Activated naive CD8-positive, alpha-beta T cell treated with anti-CD3 and anti-CD28 coated beads, Interleukin-2, amount 10 ng/mL, durations not matched to agents 7 days and 5 days (primary cell): ENCODE results near the gene PGAP2. TPM values are rescaled to one million over a fixed set of nuclear protein-coding genes. Genes with fewer than 3 reads are reported as not detected.
A peak's percentile ranks its signal among the peaks of the same experiment; 100 is the strongest.

Experiments used
- ATAC-seq: fragments of 150-1000 bp; cut with Tn5 transposase; one replicate; pipeline ENCODE4 v1.10.0; 2021; ENCODE audit warnings: low read depth, moderate library complexity
- POLR2A ChIA-PET: fragments of 350-600 bp; sonication (Branson Sonifier 250); formaldehyde crosslinking; loops from one replicate; lab custom pipeline; 2021; ENCODE audit warnings: antibody characterized with exemption; lab: Charles Lee
- DNase-seq: peaks from one replicate; pipeline ENCODE4 v3.0.0; 2021
- H3K27ac Mint-ChIP-seq: one replicate; pipeline ENCODE4 v1.8.0; 2022; ENCODE audit warnings: mild to moderate bottlenecking, mixed read lengths
- H3K27me3 Mint-ChIP-seq: one replicate; pipeline ENCODE4 v1.8.0; 2022; ENCODE audit warnings: mild to moderate bottlenecking, moderate library complexity, mixed read lengths
- H3K36me3 Mint-ChIP-seq: one replicate; pipeline ENCODE4 v1.8.0; 2021; ENCODE audit warnings: mild to moderate bottlenecking, mixed read lengths
- H3K4me1 Mint-ChIP-seq: one replicate; pipeline ENCODE4 v1.8.0; 2021; ENCODE audit warnings: mixed read lengths
- H3K4me3 Mint-ChIP-seq: one replicate; pipeline ENCODE4 v1.8.0; 2022; ENCODE audit warnings: mild to moderate bottlenecking, moderate library complexity, mixed read lengths
- H3K9me3 Mint-ChIP-seq: one replicate; pipeline ENCODE4 v1.8.0; 2021; ENCODE audit warnings: mixed read lengths
- total RNA-seq, 2 experiments: library from RNA; stranded (reverse); gene quantifications; one replicate each; pipeline ENCODE4 v1.2.3, GENCODE V29; 2021

The PGAP2 gene
- total RNA-seq, 2 experiments from 2014 or later = 21.8 to 22.7 TPM

GRCh38 chr11:3830088-3830487 is 21.7 kb downstream of the PGAP2 start:
- peaks cover 65% of the 10 kb centered on the region for H3K4me1 Mint-ChIP-seq
- no peaks in the 10 kb centered on the region for H3K9me3 Mint-ChIP-seq
- no peak overlapping the region for H3K4me3 Mint-ChIP-seq
- no peak overlapping the region for H3K27ac Mint-ChIP-seq
- POLR2A ChIA-PET = interaction anchor here (0.7 to 3.8 kb wide), 2 partner anchors 11 to 13 kb away, joined by 3 to 21 read pairs; partner anchors contain the start of gene RHOG
- peaks cover 37% of the 10 kb centered on the region for H3K36me3 Mint-ChIP-seq
- H3K27me3 Mint-ChIP-seq = no peaks in the 10 kb centered on the region
- ATAC-seq = no peak
- no peak for DNase-seq

GRCh38 chr11:3830730-3831129 is 22.4 kb downstream of the PGAP2 start:
- peak overlapping the region; percentile 75 for H3K27ac Mint-ChIP-seq
- ATAC-seq = no peak
- H3K9me3 Mint-ChIP-seq = no peaks in the 10 kb centered on the region
- no peak overlapping the region for H3K4me3 Mint-ChIP-seq
- DNase-seq = no peak
- H3K36me3 Mint-ChIP-seq = peaks cover 43% of the 10 kb centered on the region
- H3K27me3 Mint-ChIP-seq = no peaks in the 10 kb centered on the region
- POLR2A ChIA-PET = interaction anchor here (0.7 to 3.8 kb wide), 2 partner anchors 10 to 14 kb away, joined by 3 to 21 read pairs; partner anchors contain the start of gene RHOG
- peaks cover 65% of the 10 kb centered on the region for H3K4me1 Mint-ChIP-seq

DNA sequence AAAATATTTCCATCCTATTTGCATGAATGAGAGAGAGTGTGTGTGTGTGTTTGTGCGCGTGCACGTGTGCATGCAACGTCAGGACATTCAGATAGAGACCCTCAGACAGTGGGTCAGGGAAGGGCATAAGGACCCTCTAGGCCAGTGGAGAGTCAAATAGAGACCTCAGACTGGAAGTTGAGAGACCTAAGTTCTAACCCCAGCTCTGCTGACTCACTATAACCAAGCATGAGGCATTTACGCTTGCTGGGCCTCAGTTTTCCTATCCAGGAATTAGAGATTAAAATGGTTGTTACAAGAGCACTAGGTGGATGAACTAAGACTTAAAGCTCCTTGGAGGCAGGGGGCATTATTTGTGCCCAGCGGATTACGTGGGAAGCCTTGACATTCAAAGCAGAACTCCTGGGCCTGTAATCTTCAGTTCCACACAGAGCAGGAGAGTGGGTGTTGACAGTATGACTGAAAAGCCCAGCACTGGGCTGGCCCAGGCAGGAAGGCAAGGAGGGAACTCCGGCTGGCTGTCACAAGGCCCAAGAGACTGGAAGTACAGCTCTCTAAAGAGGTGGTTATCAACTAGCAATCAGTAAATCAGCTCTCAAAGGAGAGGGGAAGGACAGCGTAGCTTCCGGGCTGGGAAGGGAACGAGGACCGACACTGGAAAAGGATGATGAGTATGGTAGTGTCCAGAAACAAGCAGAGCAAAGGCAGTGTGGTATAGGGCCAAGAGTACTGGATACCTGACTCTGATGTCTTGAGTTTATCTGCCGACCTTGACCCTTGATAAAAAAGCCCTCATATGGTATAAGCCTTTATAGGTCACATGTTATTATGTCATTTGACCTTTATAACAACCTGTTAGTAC is 23.2 kb downstream of the PGAP2 start:
- Mint-ChIP-seq H3K27me3 (no peaks in the 10 kb centered on the region), H3K9me3 (no peaks in the 10 kb centered on the region), H3K36me3 (peaks cover 42% of the 10 kb centered on the region), H3K27ac (peak overlapping the region; percentile 75), H3K4me3 (peak overlapping the region; percentile 31), H3K4me1 (peaks cover 66% of the 10 kb centered on the region)
- POLR2A ChIA-PET = interaction anchor here (0.6 to 3.8 kb wide), 4 partner anchors 8 to 23 kb away, joined by 3 to 21 read pairs (median 4); partner anchors contain the start of gene RHOG
- no peak for ATAC-seq
- DNase-seq = no peak

DNA sequence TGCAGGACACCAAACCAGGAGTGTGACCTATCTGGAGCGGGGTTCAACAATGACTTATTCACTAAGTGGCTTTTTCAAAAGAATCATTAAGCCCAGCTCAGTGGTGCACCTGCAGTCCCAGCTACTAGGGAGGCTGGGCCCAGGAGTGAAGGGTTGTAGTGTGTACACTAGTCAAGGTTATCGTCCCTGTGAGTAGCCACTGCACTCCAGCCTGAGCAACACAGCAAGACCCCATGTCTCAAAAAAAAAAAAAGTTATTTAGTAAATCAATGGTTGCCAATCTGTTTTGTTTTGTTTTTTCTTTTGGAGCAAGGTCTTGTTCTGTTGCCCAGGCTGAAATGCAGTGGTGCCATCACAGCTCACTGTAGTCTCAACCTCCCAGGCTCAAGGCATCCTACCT is 24.5 kb downstream of the PGAP2 start:
- peaks cover 42% of the 10 kb centered on the region for H3K36me3 Mint-ChIP-seq
- no peaks in the 10 kb centered on the region for H3K9me3 Mint-ChIP-seq
- peaks cover 70% of the 10 kb centered on the region for H3K4me1 Mint-ChIP-seq
- no peak for ATAC-seq
- H3K4me3 Mint-ChIP-seq = no peak overlapping the region
- DNase-seq = no peak
- H3K27me3 Mint-ChIP-seq = no peaks in the 10 kb centered on the region
- POLR2A ChIA-PET = interaction anchor here (0.5 to 3.8 kb wide), 5 partner anchors 8 to 155 kb away, joined by 3 to 21 read pairs (median 3); partner anchors contain the start of gene RHOG
- H3K27ac Mint-ChIP-seq = peak overlapping the region; percentile 42

- H3K4me1 Mint-ChIP-seq = peaks cover 74% of the 10 kb centered on the region
- no peak for DNase-seq
- H3K4me3 Mint-ChIP-seq = peak overlapping the region; percentile 98
- ATAC-seq = no peak
- H3K27ac Mint-ChIP-seq = peak overlapping the region; percentile 88
- H3K36me3 Mint-ChIP-seq = peaks cover 48% of the 10 kb centered on the region
- H3K27me3 Mint-ChIP-seq = no peaks in the 10 kb centered on the region
- H3K9me3 Mint-ChIP-seq = no peaks in the 10 kb centered on the region
- POLR2A ChIA-PET = interaction anchor here (0.9 to 3.8 kb wide), 3 partner anchors 7 to 155 kb away, joined by 3 to 21 read pairs (median 3); partner anchors contain the start of gene RHOG
These were observed 25.1 kb downstream of the PGAP2 start for GRCh38 chr11:3833449-3833848.

DNA sequence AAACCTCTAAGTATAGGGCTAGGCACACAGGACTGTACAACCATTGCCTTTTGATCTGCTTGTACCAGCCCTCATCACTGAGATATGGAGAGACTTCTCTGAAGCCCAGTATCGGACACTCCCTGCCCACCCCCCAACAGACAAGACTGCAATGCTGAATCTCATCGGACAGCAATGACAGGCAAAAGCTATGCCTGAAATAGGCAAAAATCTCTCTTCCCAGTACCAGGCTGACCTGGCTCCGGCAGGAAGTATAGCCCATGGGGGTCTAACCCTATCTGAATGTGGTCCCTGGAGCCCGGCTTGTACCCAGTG is 25.9 kb downstream of the PGAP2 start:
- H3K27me3 Mint-ChIP-seq = no peaks in the 10 kb centered on the region
- H3K4me1 Mint-ChIP-seq = peaks cover 80% of the 10 kb centered on the region
- peak overlapping the region; percentile 98 for H3K4me3 Mint-ChIP-seq
- H3K9me3 Mint-ChIP-seq = no peaks in the 10 kb centered on the region
- DNase-seq (no peak), ATAC-seq (no peak)
- peaks cover 54% of the 10 kb centered on the region for H3K36me3 Mint-ChIP-seq
- POLR2A ChIA-PET = interaction anchor here (0.9 kb wide), 1 partner anchor 19 kb away, joined by 3 read pairs; no protein-coding TSS in a partner anchor
- H3K27ac Mint-ChIP-seq = peak overlapping the region; percentile 88

DNA sequence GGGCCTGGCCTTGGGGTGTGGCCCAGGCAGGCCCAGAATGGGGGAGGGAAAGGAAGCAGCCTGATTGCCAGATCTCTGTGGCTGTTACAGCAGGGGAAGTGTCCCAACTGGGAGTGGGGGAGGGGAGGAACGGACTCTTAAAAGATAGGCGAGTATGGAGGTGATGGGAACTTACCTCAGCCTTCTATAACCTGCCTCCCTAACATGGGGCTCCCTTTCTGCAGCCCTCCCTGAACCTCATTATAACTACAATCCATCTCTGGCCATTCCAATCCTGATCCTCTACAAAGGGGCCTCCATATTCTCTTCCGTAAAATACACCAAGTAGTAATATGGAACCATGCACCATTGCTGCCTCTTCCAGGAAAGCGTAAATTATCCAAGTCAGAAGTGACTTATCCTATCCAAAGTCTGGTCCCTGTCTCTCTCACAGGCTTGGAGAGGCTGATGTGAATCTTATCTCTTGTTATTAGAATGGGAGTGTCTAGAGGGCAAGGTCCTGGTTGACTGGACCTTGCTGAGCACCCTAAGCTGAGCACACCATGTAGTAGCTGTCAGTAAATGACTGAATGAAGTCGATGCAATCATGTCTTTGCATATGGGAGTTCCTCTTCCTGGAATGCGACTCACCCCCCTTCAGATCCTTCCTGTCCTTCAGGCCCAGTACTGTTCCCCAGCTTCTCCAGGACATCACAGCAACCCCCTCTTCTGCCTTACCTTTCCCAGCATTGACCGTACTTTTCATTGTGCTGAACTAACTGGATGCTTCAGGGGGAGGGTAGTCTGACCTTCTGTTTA is 26.5 kb downstream of the PGAP2 start:
- POLR2A ChIA-PET = interaction anchor here (1.0 to 8.1 kb wide), 3 partner anchors 10 to 37 kb away, joined by 3 to 254 read pairs (median 13); partner anchors contain the start of gene STIM1
- Mint-ChIP-seq H3K27ac (peak overlapping the region; percentile 88), H3K9me3 (no peaks in the 10 kb centered on the region), H3K36me3 (peaks cover 60% of the 10 kb centered on the region), H3K4me1 (peaks cover 86% of the 10 kb centered on the region), H3K4me3 (peak overlapping the region; percentile 98), H3K27me3 (no peaks in the 10 kb centered on the region)
- DNase-seq (no peak), ATAC-seq (no peak)

GRCh38 chr11:3835751-3836150 is 27.4 kb downstream of the PGAP2 start:
- peak overlapping the region; percentile 88 for H3K27ac Mint-ChIP-seq
- H3K9me3 Mint-ChIP-seq = no peaks in the 10 kb centered on the region
- H3K4me3 Mint-ChIP-seq = peak overlapping the region; percentile 98
- POLR2A ChIA-PET = interaction anchor here (0.9 to 8.1 kb wide), 6 partner anchors 9 to 38 kb away, joined by 3 to 254 read pairs (median 6); partner anchors contain the start of gene STIM1
- H3K4me1 Mint-ChIP-seq = peaks cover 80% of the 10 kb centered on the region
- ATAC-seq (no peak), DNase-seq (no peak)
- H3K36me3 Mint-ChIP-seq = peaks cover 61% of the 10 kb centered on the region
- no peaks in the 10 kb centered on the region for H3K27me3 Mint-ChIP-seq

GRCh38 chr11:3836903-3837302 is 28.5 kb downstream of the PGAP2 start:
- POLR2A ChIA-PET = interaction anchor here (0.6 to 8.1 kb wide), 12 partner anchors 8 to 259 kb away, joined by 3 to 254 read pairs (median 4); partner anchors contain the start of gene STIM1
- peak; percentile 13 for ATAC-seq
- DNase-seq = peak; percentile 66
- Mint-ChIP-seq H3K4me3 (peak overlapping the region; percentile 98), H3K4me1 (peaks cover 71% of the 10 kb centered on the region), H3K27me3 (no peaks in the 10 kb centered on the region), H3K27ac (peak overlapping the region; percentile 88), H3K36me3 (peaks cover 50% of the 10 kb centered on the region), H3K9me3 (no peaks in the 10 kb centered on the region)

DNA sequence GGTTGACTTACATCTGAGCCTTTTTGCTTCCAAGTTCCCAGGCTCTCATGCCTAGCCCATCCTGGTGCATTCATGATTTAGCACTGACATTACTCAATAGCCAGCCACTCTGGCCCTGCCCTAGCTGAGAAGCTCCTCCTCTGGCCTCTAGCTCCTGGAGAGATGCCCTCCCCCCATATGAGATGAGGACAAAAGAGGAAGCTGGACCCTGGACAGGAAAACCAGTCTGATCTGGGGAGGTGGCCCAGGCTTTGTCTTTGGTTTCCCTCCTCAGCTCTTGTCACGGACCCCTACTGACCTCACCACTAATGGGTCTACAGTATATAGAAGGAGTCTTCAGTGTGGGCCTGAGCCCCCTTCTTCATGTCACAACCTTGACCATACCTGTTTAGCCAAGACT is 29.4 kb downstream of the PGAP2 start:
- peak overlapping the region; percentile 98 for H3K4me3 Mint-ChIP-seq
- H3K27ac Mint-ChIP-seq = peak overlapping the region; percentile 96
- ATAC-seq = no peak
- peaks cover 69% of the 10 kb centered on the region for H3K4me1 Mint-ChIP-seq
- no peaks in the 10 kb centered on the region for H3K9me3 Mint-ChIP-seq
- DNase-seq = no peak
- peaks cover 50% of the 10 kb centered on the region for H3K36me3 Mint-ChIP-seq
- no peaks in the 10 kb centered on the region for H3K27me3 Mint-ChIP-seq
- POLR2A ChIA-PET = interaction anchor here (1.1 to 8.1 kb wide), 4 partner anchors 14 to 109 kb away, joined by 3 to 254 read pairs (median 6); partner anchors contain the start of gene STIM1

GRCh38 chr11:3838504-3838903 is 30.1 kb downstream of the PGAP2 start:
- peak overlapping the region; percentile 96 for H3K27ac Mint-ChIP-seq
- DNase-seq (no peak), ATAC-seq (no peak)
- H3K9me3 Mint-ChIP-seq = no peaks in the 10 kb centered on the region
- peaks cover 46% of the 10 kb centered on the region for H3K36me3 Mint-ChIP-seq
- H3K4me3 Mint-ChIP-seq = peak overlapping the region; percentile 98
- H3K4me1 Mint-ChIP-seq = peaks cover 62% of the 10 kb centered on the region
- POLR2A ChIA-PET = interaction anchor here (2.0 to 8.1 kb wide), 2 partner anchors 14 to 33 kb away, joined by 5 to 254 read pairs; partner anchors contain the start of gene STIM1
- no peaks in the 10 kb centered on the region for H3K27me3 Mint-ChIP-seq

GRCh38 chr11:3840004-3840869 is 31.9 kb downstream of the PGAP2 start:
- ATAC-seq (no peak), DNase-seq (peak; percentile 63)
- peaks cover 52% of the 10 kb centered on the region for H3K4me1 Mint-ChIP-seq
- no peaks in the 10 kb centered on the region for H3K9me3 Mint-ChIP-seq
- H3K36me3 Mint-ChIP-seq = peaks cover 29% of the 10 kb centered on the region
- H3K27ac Mint-ChIP-seq = peak overlapping the region; percentile 96
- no peaks in the 10 kb centered on the region for H3K27me3 Mint-ChIP-seq
- POLR2A ChIA-PET = interaction anchor here (0.6 to 8.1 kb wide), 24 partner anchors 8 to 256 kb away, joined by 3 to 254 read pairs (median 5); partner anchors contain the start of genes NUP98, PGAP2 and STIM1
- peak overlapping the region; percentile 98 for H3K4me3 Mint-ChIP-seq
